Vagina (tissue), 2 donors: ENCODE measurements around the gene EML6.

Experiments
- POLR2A ChIP-seq, 2 donors: fragments of 450-650 bp; IDR thresholded peaks; one replicate each; pipeline ENCODE4 v1.6.1; 2017; ENCODE audit warnings: antibody characterized with exemption in 2 of 2, mild to moderate bottlenecking in 2 of 2, moderate library complexity in 2 of 2
- TF ChIP-seq, protein P1 (sequence below), 3 experiments: fragments of 450-650 bp in 2 of 3; fragments of 200-600 bp in 1 of 3; sonication (generic) in 1 of 3; IDR thresholded peaks; one replicate each; pipeline ENCODE4 v1.5.1; 2017 to 2019; ENCODE audit warnings: antibody characterized with exemption in 3 of 3, mild to moderate bottlenecking in 2 of 3, moderate library complexity in 2 of 3

DNA sequence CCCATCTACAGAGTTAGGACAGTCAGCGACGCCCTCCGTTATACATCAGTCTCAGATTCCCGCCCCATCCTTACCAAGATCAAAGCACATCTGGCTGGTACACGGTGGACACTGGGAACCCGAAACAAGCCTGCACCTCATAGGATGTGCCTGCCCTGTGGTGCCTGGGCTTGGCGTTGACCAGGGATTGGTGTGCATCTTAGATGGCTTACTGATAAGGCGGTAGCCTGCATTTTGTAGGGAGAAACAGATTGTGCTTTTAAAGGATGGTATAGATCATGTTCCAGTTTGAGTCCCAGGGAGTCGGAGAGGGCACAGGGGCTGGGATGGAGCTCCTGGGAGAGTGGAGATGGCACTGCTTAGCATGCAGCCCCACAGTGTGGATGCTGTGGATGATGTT lies 108.0 kb downstream of the EML6 start:
- TF ChIP-seq, protein P1, sequence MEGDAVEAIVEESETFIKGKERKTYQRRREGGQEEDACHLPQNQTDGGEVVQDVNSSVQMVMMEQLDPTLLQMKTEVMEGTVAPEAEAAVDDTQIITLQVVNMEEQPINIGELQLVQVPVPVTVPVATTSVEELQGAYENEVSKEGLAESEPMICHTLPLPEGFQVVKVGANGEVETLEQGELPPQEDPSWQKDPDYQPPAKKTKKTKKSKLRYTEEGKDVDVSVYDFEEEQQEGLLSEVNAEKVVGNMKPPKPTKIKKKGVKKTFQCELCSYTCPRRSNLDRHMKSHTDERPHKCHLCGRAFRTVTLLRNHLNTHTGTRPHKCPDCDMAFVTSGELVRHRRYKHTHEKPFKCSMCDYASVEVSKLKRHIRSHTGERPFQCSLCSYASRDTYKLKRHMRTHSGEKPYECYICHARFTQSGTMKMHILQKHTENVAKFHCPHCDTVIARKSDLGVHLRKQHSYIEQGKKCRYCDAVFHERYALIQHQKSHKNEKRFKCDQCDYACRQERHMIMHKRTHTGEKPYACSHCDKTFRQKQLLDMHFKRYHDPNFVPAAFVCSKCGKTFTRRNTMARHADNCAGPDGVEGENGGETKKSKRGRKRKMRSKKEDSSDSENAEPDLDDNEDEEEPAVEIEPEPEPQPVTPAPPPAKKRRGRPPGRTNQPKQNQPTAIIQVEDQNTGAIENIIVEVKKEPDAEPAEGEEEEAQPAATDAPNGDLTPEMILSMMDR (IDR thresholded peaks at IDR 0.05), result no peak
- no peak for TF ChIP-seq POLR2A (IDR thresholded peaks at IDR 0.05)
